ENCODE measurements around the gene HEPN1. TPM values are rescaled to one million over a fixed set of nuclear protein-coding genes. Genes with fewer than 3 reads are reported as not detected.

HEPN1 gene
- total RNA-seq, 1 experiment from 2014 or later: not detected

- ChIA-PET POLR2A (no interaction called here), CTCF (interaction anchor here (1.4 kb wide), 1 partner anchor 69 kb away, joined by 3 read pairs; no protein-coding TSS in a partner anchor)
- ATAC-seq: no peak
- Mint-ChIP-seq H3K9me3 (peaks cover 17% of the 10 kb centered on the region), H3K27ac (no peak overlapping the region), H3K27me3 (ENCODE audit: low read depth) (peaks cover 26% of the 10 kb centered on the region), H3K4me3 (no peak overlapping the region), H3K36me3 (peaks cover 8% of the 10 kb centered on the region; the same call in 1 of the 2 replicates), H3K4me1 (no peaks in the 10 kb centered on the region)
- TF ChIP-seq PRDM15 (CRISPR knock-in tag; IDR thresholded peaks at IDR 0.05): peak; percentile 65; the same call in 1 of the 2 replicates
- no peak for TF ChIP-seq ZNF232 (CRISPR knock-in tag; IDR thresholded peaks at IDR 0.05)
- DNase-seq (ENCODE audit: low spot score): no peak
Observed at GRCh38 chr11:124945826-124946225, 26.8 kb downstream of the HEPN1 start.

GRCh38 chr11:124946735-124947141, 27.7 kb downstream of the HEPN1 start:
- ChIA-PET CTCF (no interaction called here), POLR2A (no interaction called here)
- no peak overlapping the region for H3K27ac Mint-ChIP-seq
- H3K36me3 Mint-ChIP-seq: peaks cover 8% of the 10 kb centered on the region; the same call in 1 of the 2 replicates
- DNase-seq (ENCODE audit: low spot score) (no peak), ATAC-seq (no peak)
- no peaks in the 10 kb centered on the region for H3K4me1 Mint-ChIP-seq
- peaks cover 23% of the 10 kb centered on the region for H3K27me3 Mint-ChIP-seq (ENCODE audit: low read depth)
- H3K9me3 Mint-ChIP-seq: peaks cover 17% of the 10 kb centered on the region
- TF ChIP-seq RORB (CRISPR knock-in tag; IDR thresholded peaks at IDR 0.05): no peak
- no peak for TF ChIP-seq ZNF512 (CRISPR knock-in tag; IDR thresholded peaks at IDR 0.05; ENCODE audit: borderline replicate concordance)
- no peak for TF ChIP-seq ZNF263 (CRISPR knock-in tag; IDR thresholded peaks at IDR 0.05; ENCODE audit: low read depth)
- no peak for TF ChIP-seq TCF7 (CRISPR knock-in tag; IDR thresholded peaks at IDR 0.05; ENCODE audit: low read depth)
- TF ChIP-seq ZNF232 (CRISPR knock-in tag; IDR thresholded peaks at IDR 0.05): no peak
- no peak for TF ChIP-seq E2F5 (CRISPR knock-in tag; IDR thresholded peaks at IDR 0.05)
- no peak for TF ChIP-seq IRF1 (CRISPR knock-in tag; IDR thresholded peaks at IDR 0.05)
- H3K4me3 Mint-ChIP-seq: no peak overlapping the region

- H3K4me3 Mint-ChIP-seq: no peak overlapping the region
- H3K36me3 Mint-ChIP-seq: peaks cover 8% of the 10 kb centered on the region; the same call in 1 of the 2 replicates
- no peak for DNase-seq (ENCODE audit: low spot score)
- peaks cover 17% of the 10 kb centered on the region for H3K9me3 Mint-ChIP-seq
- POLR2A ChIA-PET: no interaction called here
- H3K27ac Mint-ChIP-seq: no peak overlapping the region
- CTCF ChIA-PET: interaction anchor here (0.6 kb wide), 1 partner anchor 30 kb away, joined by 3 read pairs; no protein-coding TSS in a partner anchor
- no peaks in the 10 kb centered on the region for H3K4me1 Mint-ChIP-seq
- TF ChIP-seq HMGXB4 (CRISPR knock-in tag; IDR thresholded peaks at IDR 0.05): no peak
- TF ChIP-seq CTCF (IDR thresholded peaks at IDR 0.05): no peak
- no peak for TF ChIP-seq ZNF425 (CRISPR knock-in tag; conservative IDR thresholded peaks at IDR 0.05)
- no peak for TF ChIP-seq ZMAT4 (CRISPR knock-in tag; IDR thresholded peaks at IDR 0.05)
- no peak for TF ChIP-seq ZBTB43 (CRISPR knock-in tag; IDR thresholded peaks at IDR 0.05)
- ATAC-seq: no peak
- H3K27me3 Mint-ChIP-seq (ENCODE audit: low read depth): peaks cover 16% of the 10 kb centered on the region
Observed at GRCh38 chr11:124950601-124951330, 31.7 kb downstream of the HEPN1 start.
